Nephron (organoid): ENCODE data around the gene DAB1.

Experiments used
- H3K27ac Mint-ChIP-seq, 3 experiments: 2 replicates each; pipeline ENCODE4 v1.8.0; 2020; ENCODE audit warnings: mixed read lengths in 3 of 3, mild to moderate bottlenecking in 2 of 3, moderate library complexity in 1 of 3
- H3K27me3 Mint-ChIP-seq: 2 replicates; pipeline ENCODE4 v1.8.0; 2021; ENCODE audit warnings: low read depth, mild to moderate bottlenecking, moderate library complexity, mixed read lengths
- H3K36me3 Mint-ChIP-seq: 2 replicates; pipeline ENCODE4 v1.8.0; 2020; ENCODE audit warnings: low read depth, mixed read lengths
- H3K4me1 Mint-ChIP-seq: 2 replicates; pipeline ENCODE4 v1.8.0; 2020; ENCODE audit warnings: mixed read lengths
- H3K4me3 Mint-ChIP-seq, 3 experiments: 2 replicates each; pipeline ENCODE4 v1.8.0; 2020; ENCODE audit warnings: mild to moderate bottlenecking in 3 of 3, mixed read lengths in 3 of 3, moderate library complexity in 2 of 3
- H3K9me3 Mint-ChIP-seq: 2 replicates; pipeline ENCODE4 v1.8.0; 2020; ENCODE audit warnings: mixed read lengths
- TF ChIP-seq, protein P1 (sequence below), 3 experiments: fragments of 200-600 bp; sonication (generic); IDR thresholded peaks; one replicate each; pipeline ENCODE4 v1.5.0; 2021; ENCODE audit warnings: antibody characterized with exemption in 3 of 3; ENCODE audit not compliant: unreplicated experiment in 3 of 3

DAB1 gene

DNA sequence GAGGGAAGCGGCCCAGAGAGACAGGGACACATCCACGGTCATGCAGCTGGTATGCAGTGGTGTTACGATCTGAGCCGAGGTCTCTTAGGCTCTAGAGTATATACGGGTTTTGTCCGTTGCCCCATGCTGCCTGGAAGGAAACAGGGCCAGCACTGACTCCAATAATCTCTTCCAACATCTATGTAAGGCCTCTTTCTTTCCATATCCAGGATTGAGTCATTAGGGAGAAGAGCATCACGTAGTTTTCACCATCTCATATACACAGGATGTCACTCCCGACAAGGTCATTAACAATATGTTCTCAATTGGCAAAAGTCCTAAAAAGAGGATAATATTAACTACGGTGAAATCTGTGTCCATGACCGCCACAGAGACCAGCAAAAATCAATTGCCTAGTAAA is 462.4 kb downstream of the DAB1 start:
- H3K27me3 Mint-ChIP-seq, result peaks cover 5% of the 10 kb centered on the region
- H3K27ac Mint-ChIP-seq, result no peak overlapping the region
- H3K9me3 Mint-ChIP-seq, result no peaks in the 10 kb centered on the region
- H3K36me3 Mint-ChIP-seq, result no peaks in the 10 kb centered on the region
- TF ChIP-seq, protein P1, sequence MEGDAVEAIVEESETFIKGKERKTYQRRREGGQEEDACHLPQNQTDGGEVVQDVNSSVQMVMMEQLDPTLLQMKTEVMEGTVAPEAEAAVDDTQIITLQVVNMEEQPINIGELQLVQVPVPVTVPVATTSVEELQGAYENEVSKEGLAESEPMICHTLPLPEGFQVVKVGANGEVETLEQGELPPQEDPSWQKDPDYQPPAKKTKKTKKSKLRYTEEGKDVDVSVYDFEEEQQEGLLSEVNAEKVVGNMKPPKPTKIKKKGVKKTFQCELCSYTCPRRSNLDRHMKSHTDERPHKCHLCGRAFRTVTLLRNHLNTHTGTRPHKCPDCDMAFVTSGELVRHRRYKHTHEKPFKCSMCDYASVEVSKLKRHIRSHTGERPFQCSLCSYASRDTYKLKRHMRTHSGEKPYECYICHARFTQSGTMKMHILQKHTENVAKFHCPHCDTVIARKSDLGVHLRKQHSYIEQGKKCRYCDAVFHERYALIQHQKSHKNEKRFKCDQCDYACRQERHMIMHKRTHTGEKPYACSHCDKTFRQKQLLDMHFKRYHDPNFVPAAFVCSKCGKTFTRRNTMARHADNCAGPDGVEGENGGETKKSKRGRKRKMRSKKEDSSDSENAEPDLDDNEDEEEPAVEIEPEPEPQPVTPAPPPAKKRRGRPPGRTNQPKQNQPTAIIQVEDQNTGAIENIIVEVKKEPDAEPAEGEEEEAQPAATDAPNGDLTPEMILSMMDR (IDR thresholded peaks at IDR 0.05; ENCODE audit: unreplicated experiment in 3 of 3), result no peak
- H3K4me1 Mint-ChIP-seq, result peaks cover 8% of the 10 kb centered on the region
- H3K4me3 Mint-ChIP-seq, result no peak overlapping the region

DNA sequence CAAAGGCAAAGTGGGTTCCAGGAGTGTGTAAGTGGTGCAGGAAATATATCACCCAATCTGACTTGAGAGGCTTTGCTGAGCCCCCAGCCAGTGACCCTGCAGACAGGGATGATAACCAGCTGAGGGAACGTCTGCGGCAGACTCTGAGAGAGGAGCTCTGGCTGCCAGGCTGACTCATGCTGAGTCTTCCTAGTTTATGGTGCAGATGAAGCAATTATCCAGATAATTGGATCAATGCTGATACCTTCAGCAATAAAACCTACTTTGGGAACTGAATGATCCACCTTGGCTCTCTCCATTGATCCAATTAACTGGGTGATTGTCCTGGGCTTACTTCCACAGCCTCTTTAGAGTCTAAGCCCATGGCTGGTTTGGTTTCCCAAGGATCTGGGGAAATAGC is 465.3 kb downstream of the DAB1 start:
- Mint-ChIP-seq H3K4me3 (no peak overlapping the region), H3K27ac (no peak overlapping the region), H3K36me3 (no peaks in the 10 kb centered on the region), H3K4me1 (peaks cover 8% of the 10 kb centered on the region), H3K27me3 (peaks cover 18% of the 10 kb centered on the region), H3K9me3 (no peaks in the 10 kb centered on the region)
- TF ChIP-seq, protein P1 (IDR thresholded peaks at IDR 0.05; ENCODE audit: unreplicated experiment in 3 of 3), result no peak

DNA sequence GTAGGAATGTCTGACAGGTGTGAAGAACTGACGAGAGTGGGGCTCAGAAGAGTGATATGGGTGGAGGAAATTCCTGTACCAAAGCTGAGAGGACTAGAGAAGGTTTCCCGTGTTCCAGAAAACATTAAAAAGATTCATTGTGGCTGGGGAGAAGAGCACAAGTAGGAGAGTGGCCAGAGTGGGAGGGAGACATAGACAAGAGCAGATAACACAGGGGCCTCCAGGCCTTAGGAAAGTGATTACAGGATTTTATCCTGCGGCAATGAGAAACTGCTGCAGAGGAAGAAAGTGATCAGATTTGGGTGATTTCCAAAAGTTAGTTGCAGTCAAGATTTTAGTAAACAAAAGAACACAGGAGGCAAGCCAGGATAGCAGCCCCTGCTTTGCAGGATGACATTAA is 465.9 kb downstream of the DAB1 start:
- Mint-ChIP-seq H3K27ac (no peak overlapping the region), H3K36me3 (no peaks in the 10 kb centered on the region), H3K9me3 (no peaks in the 10 kb centered on the region), H3K4me3 (no peak overlapping the region), H3K4me1 (peaks cover 8% of the 10 kb centered on the region), H3K27me3 (peaks cover 18% of the 10 kb centered on the region)
- TF ChIP-seq, protein P1 (IDR thresholded peaks at IDR 0.05; ENCODE audit: unreplicated experiment in 3 of 3), result no peak

DNA sequence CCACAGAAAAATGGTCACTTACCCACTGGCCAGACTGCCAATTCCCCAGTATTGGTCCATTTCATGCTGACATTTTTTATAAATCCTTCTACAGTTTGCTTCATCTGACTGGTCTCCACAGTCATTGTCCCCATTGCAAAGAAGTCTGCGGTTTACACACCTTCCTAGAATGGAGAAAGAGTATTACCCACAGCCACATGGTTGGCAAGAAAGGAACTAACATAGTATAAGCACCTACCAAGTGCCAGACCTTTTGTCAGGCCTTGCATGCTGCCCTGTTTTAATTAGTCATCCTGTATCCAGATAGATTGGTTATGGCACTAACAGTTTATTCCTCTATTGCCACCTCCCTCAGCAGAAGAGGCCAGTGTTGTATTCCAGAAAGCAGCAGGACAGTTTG is 469.2 kb downstream of the DAB1 start:
- TF ChIP-seq, protein P1 (IDR thresholded peaks at IDR 0.05; ENCODE audit: unreplicated experiment in 3 of 3), result no peak
- no peaks in the 10 kb centered on the region for H3K9me3 Mint-ChIP-seq
- H3K4me3 Mint-ChIP-seq, result no peak overlapping the region
- H3K27me3 Mint-ChIP-seq, result peaks cover 31% of the 10 kb centered on the region
- peaks cover 8% of the 10 kb centered on the region for H3K4me1 Mint-ChIP-seq
- H3K36me3 Mint-ChIP-seq, result no peaks in the 10 kb centered on the region
- no peak overlapping the region for H3K27ac Mint-ChIP-seq

- Mint-ChIP-seq H3K36me3 (no peaks in the 10 kb centered on the region), H3K27ac (no peak overlapping the region), H3K27me3 (peaks cover 26% of the 10 kb centered on the region), H3K4me3 (no peak overlapping the region), H3K4me1 (peaks cover 8% of the 10 kb centered on the region), H3K9me3 (no peaks in the 10 kb centered on the region)
- TF ChIP-seq, protein P1 (IDR thresholded peaks at IDR 0.05; ENCODE audit: unreplicated experiment in 3 of 3), result no peak
These were observed 470.5 kb downstream of the DAB1 start for GRCh38 chr1:56953386-56953785.

- Mint-ChIP-seq H3K36me3 (no peaks in the 10 kb centered on the region), H3K4me3 (no peak overlapping the region), H3K27ac (no peak overlapping the region), H3K27me3 (peaks cover 26% of the 10 kb centered on the region), H3K4me1 (peaks cover under 1% of the 10 kb centered on the region), H3K9me3 (no peaks in the 10 kb centered on the region)
- TF ChIP-seq, protein P1 (IDR thresholded peaks at IDR 0.05; ENCODE audit: unreplicated experiment in 3 of 3), result no peak
These were observed 471.4 kb downstream of the DAB1 start for GRCh38 chr1:56952501-56952900.
